HG02981 (cell line): ENCODE results near the gene LONRF2.

ENCODE experiments used
- ATAC-seq: cut with Tn5 transposase; IDR thresholded peaks from one replicate; pipeline ENCODE4 v1.9.1; 2021; ENCODE audit warnings: mild to moderate bottlenecking, moderate library complexity; ENCODE audit not compliant: unreplicated experiment

LONRF2 gene

GRCh38 chr2:100301881-100302584 is 20.3 kb downstream of the LONRF2 start:
- ATAC-seq: no peak

GRCh38 chr2:100299548-100299947 is 22.8 kb downstream of the LONRF2 start:
- ATAC-seq: no peak

- no peak for ATAC-seq
Observed at GRCh38 chr2:100297511-100297910, 24.8 kb downstream of the LONRF2 start.

- no peak for ATAC-seq
Observed at GRCh38 chr2:100294162-100294497, 28.2 kb downstream of the LONRF2 start.

- no peak for ATAC-seq
Observed at GRCh38 chr2:100293341-100294161, 28.8 kb downstream of the LONRF2 start.

- ATAC-seq: no peak
Observed at GRCh38 chr2:100292022-100292580, 30.2 kb downstream of the LONRF2 start.

GRCh38 chr2:100291152-100291970 is 30.9 kb downstream of the LONRF2 start:
- no peak for ATAC-seq

- ATAC-seq: no peak
Observed at GRCh38 chr2:100290718-100291151, 31.6 kb downstream of the LONRF2 start.

- ATAC-seq: no peak
Observed at GRCh38 chr2:100289020-100289419, 33.3 kb downstream of the LONRF2 start.

- ATAC-seq: no peak
Observed at GRCh38 chr2:100286318-100286717, 36.0 kb downstream of the LONRF2 start.

GRCh38 chr2:100285691-100286090 is 36.6 kb downstream of the LONRF2 start:
- ATAC-seq: no peak

GRCh38 chr2:100285011-100285410 is 37.3 kb downstream of the LONRF2 start:
- ATAC-seq: no peak

GRCh38 chr2:100283724-100284501 is 38.4 kb downstream of the LONRF2 start:
- no peak for ATAC-seq

- ATAC-seq: no peak
Observed at GRCh38 chr2:100281521-100282438, 40.5 kb downstream of the LONRF2 start.

GRCh38 chr2:100279586-100280534 is 42.4 kb downstream of the LONRF2 start:
- no peak for ATAC-seq

GRCh38 chr2:100278986-100279385 is 43.3 kb downstream of the LONRF2 start:
- ATAC-seq: no peak

GRCh38 chr2:100278501-100278900 is 43.8 kb downstream of the LONRF2 start:
- no peak for ATAC-seq

GRCh38 chr2:100277540-100278207 is 44.6 kb downstream of the LONRF2 start:
- no peak for ATAC-seq
